NB4 (cell line): Measurements from ENCODE around the gene UNC5B.

Experiments
- CTCF ChIP-seq: IDR thresholded peaks from one replicate; pipeline ENCODE4 v1.5.1; 2012; ENCODE audit warnings: low read depth, low read length
- MAX ChIP-seq: IDR thresholded peaks from 2 replicates; pipeline ENCODE4 v1.6.1; 2011; ENCODE audit warnings: low read depth, low read length
- MYC ChIP-seq: IDR thresholded peaks from 2 replicates; pipeline ENCODE4 v1.6.1; 2011; ENCODE audit warnings: low read depth, low read length
- POLR2A ChIP-seq: IDR thresholded peaks from 2 replicates; pipeline ENCODE4 v1.6.1; 2011; ENCODE audit warnings: mild to moderate bottlenecking; ENCODE audit not compliant: insufficient read length; ENCODE audit errors: extremely low read depth

DNA sequence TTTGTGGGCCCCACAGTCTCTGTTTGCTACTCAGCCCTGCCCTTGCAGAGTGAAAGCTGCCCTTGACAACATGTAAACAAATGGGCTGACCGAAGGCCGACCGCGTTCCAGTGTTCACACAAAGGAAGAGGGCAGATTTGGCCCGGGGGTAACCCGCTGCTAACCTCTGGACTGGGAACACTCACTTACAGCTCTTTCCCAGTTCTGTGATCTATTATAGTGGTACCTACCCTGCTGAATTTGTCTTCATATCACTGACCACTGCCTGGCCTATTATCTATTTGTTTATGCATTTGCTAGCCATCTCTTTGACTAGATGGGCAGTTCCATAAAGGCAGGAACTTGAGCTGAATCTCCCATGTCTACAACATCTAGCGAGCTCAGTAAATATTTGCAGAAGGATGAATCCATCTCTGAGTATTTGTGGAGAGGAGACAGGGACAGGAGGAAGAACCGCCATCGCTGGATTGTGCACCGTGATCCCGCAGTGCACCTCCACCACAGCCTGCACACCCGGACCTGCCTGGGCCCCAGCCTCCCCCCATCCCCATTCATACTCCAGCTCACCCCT lies 121.9 kb downstream of the UNC5B start:
- TF ChIP-seq CTCF (no peak), POLR2A (no peak), MAX (no peak), MYC (no peak)
